KOPT-K1 (cell line): Measurements from ENCODE around the gene HCAR1.
"Not testable (repeated sequence)": the region's sequence is repeated elsewhere in the genome, so short reads cannot be mapped to it uniquely, and the experiment has no call there.

Source experiments
- H3K27ac ChIP-seq: fragments of 200-600 bp; sonication (generic); 2 replicates; pipeline ENCODE4 v1.5.1; 2016; ENCODE audit warnings: antibody characterized with exemption, mild to moderate bottlenecking, low read depth, low read length; ENCODE audit not compliant: poor library complexity, severe bottlenecking
- H3K36me3 ChIP-seq: fragments of 200-600 bp; sonication (generic); 2 replicates; pipeline ENCODE4 v1.5.1; 2017; ENCODE audit warnings: antibody characterized with exemption, mild to moderate bottlenecking, low read length, moderate library complexity; ENCODE audit not compliant: insufficient read depth
- H3K9me3 ChIP-seq: fragments of 200-600 bp; sonication (generic); 2 replicates; pipeline ENCODE4 v1.5.1; 2017; ENCODE audit warnings: antibody characterized with exemption, low read length, mild to moderate bottlenecking; ENCODE audit not compliant: insufficient read depth, poor library complexity, severe bottlenecking

HCAR1 gene

GRCh38 chr12:122700038-122700710, 30.5 kb downstream of the HCAR1 start:
- H3K27ac ChIP-seq, H3K36me3 ChIP-seq, H3K9me3 ChIP-seq: not testable (repeated sequence)

- not testable (repeated sequence) for H3K27ac ChIP-seq, H3K36me3 ChIP-seq, H3K9me3 ChIP-seq
Measured at GRCh38 chr12:122696922-122697321, 33.7 kb downstream of the HCAR1 start.

- Histone ChIP-seq H3K36me3 (no peaks in the 10 kb centered on the region), H3K27ac (peak overlapping the region; percentile 0), H3K9me3 (no peaks in the 10 kb centered on the region)
Measured at GRCh38 chr12:122691566-122691965, 39.1 kb downstream of the HCAR1 start.

GRCh38 chr12:122688291-122688690, 42.4 kb downstream of the HCAR1 start:
- H3K9me3 ChIP-seq = no peaks in the 10 kb centered on the region
- H3K36me3 ChIP-seq = no peaks in the 10 kb centered on the region
- H3K27ac ChIP-seq = no peak overlapping the region

GRCh38 chr12:122687086-122687485, 43.6 kb downstream of the HCAR1 start:
- H3K9me3 ChIP-seq = no peaks in the 10 kb centered on the region
- no peak overlapping the region for H3K27ac ChIP-seq
- no peaks in the 10 kb centered on the region for H3K36me3 ChIP-seq

GRCh38 chr12:122686538-122686937, 44.1 kb downstream of the HCAR1 start:
- Histone ChIP-seq H3K27ac (no peak overlapping the region), H3K36me3 (no peaks in the 10 kb centered on the region), H3K9me3 (no peaks in the 10 kb centered on the region)

- H3K36me3 ChIP-seq = no peaks in the 10 kb centered on the region
- H3K9me3 ChIP-seq = no peaks in the 10 kb centered on the region
- H3K27ac ChIP-seq = no peak overlapping the region
Measured at GRCh38 chr12:122684297-122684813, 46.3 kb downstream of the HCAR1 start.

GRCh38 chr12:122681814-122682213, 48.8 kb downstream of the HCAR1 start:
- no peaks in the 10 kb centered on the region for H3K9me3 ChIP-seq
- H3K36me3 ChIP-seq = no peaks in the 10 kb centered on the region
- no peak overlapping the region for H3K27ac ChIP-seq

GRCh38 chr12:122680989-122681388, 49.7 kb downstream of the HCAR1 start:
- H3K9me3 ChIP-seq, H3K36me3 ChIP-seq, H3K27ac ChIP-seq: not testable (repeated sequence)

- H3K9me3 ChIP-seq, H3K36me3 ChIP-seq, H3K27ac ChIP-seq: not testable (repeated sequence)
Measured at GRCh38 chr12:122676781-122677180, 53.9 kb downstream of the HCAR1 start.
